Liver (tissue), 9 donors: ENCODE data around the gene CDK16. TPM values are rescaled to one million over a fixed set of nuclear protein-coding genes. Genes with fewer than 3 reads are reported as not detected.

Experiments used
- DNase-seq: peaks from one replicate; pipeline ENCODE4 v3.0.0-alpha.2; 2017; ENCODE audit warnings: low spot score
- H3K27ac ChIP-seq, 2 donors: one replicate each; pipeline ENCODE4 v1.7.0; 2013; ENCODE audit warnings: inconsistent platforms in 2 of 2, low read length in 2 of 2, control low read depth in 1 of 2, low read depth in 1 of 2, mild to moderate bottlenecking in 1 of 2
- H3K27me3 ChIP-seq, 4 donors: one replicate each; pipeline versions ENCODE4 v1.6.1 to v1.7.0; 2013; ENCODE audit warnings: low read length in 3 of 4, inconsistent platforms in 1 of 4, mild to moderate bottlenecking in 1 of 4, moderate library complexity in 1 of 4; ENCODE audit not compliant: control insufficient read depth in 4 of 4, insufficient read depth in 4 of 4
- H3K36me3 ChIP-seq, 4 donors: one replicate each; pipeline versions ENCODE4 v1.6.1 to v1.7.0; 2013; ENCODE audit warnings: low read length in 3 of 4, mild to moderate bottlenecking in 3 of 4, low read depth in 1 of 4, moderate library complexity in 1 of 4; ENCODE audit not compliant: control insufficient read depth in 4 of 4, insufficient read depth in 3 of 4
- H3K4me1 ChIP-seq, 4 donors: one replicate each; pipeline versions ENCODE4 v1.6.1 to v1.7.0; 2013; ENCODE audit warnings: low read length in 3 of 4, mild to moderate bottlenecking in 3 of 4, moderate library complexity in 1 of 4; ENCODE audit not compliant: control insufficient read depth in 4 of 4, insufficient read depth in 4 of 4
- H3K4me3 ChIP-seq, 3 donors: one replicate each; pipeline versions ENCODE4 v1.6.1 to v1.7.0; 2013; ENCODE audit warnings: low read length in 3 of 3, control low read depth in 1 of 3, low read depth in 1 of 3, mild to moderate bottlenecking in 1 of 3
- H3K9ac ChIP-seq, 2 donors: one replicate each; pipeline ENCODE4 v1.7.0; 2013; ENCODE audit warnings: low read length in 2 of 2, mild to moderate bottlenecking in 2 of 2, moderate library complexity in 2 of 2, control low read depth in 1 of 2, low read depth in 1 of 2
- H3K9me3 ChIP-seq, 4 donors: one replicate each; pipeline versions ENCODE4 v1.6.1 to v1.7.0; 2013; ENCODE audit warnings: low read length in 3 of 4; ENCODE audit not compliant: control insufficient read depth in 4 of 4
- CTCF ChIP-seq: fragments of 150-350 bp; IDR thresholded peaks from 2 replicates; pipeline ENCODE4 v1.5.1; 2017; ENCODE audit warnings: improper control_type of control experiment, low read depth, low read length; ENCODE audit not compliant: missing input control
- EGR1 ChIP-seq, 2 donors: IDR thresholded peaks; 2 replicates each; pipeline ENCODE4 v1.6.1; 2016 to 2018; ENCODE audit warnings: antibody characterized with exemption in 2 of 2, low read depth in 2 of 2
- FOXA1 ChIP-seq: IDR thresholded peaks from 2 replicates; pipeline ENCODE4 v1.6.1; 2016; ENCODE audit warnings: antibody characterized with exemption
- FOXA2 ChIP-seq: IDR thresholded peaks from 2 replicates; pipeline ENCODE4 v1.6.1; 2016; ENCODE audit warnings: antibody characterized with exemption
- GABPA ChIP-seq, 2 donors: IDR thresholded peaks in 1 of 2; conservative IDR thresholded peaks in 1 of 2; 2 replicates each; pipeline ENCODE4 v1.6.1; 2016; ENCODE audit warnings: antibody characterized with exemption in 2 of 2, mild to moderate bottlenecking in 1 of 2, moderate library complexity in 1 of 2
- HNF4A ChIP-seq, 2 donors: conservative IDR thresholded peaks; 2 replicates each; pipeline ENCODE4 v1.6.1; 2016; ENCODE audit warnings: antibody characterized with exemption in 2 of 2, mild to moderate bottlenecking in 2 of 2
- JUND ChIP-seq, 2 donors: IDR thresholded peaks; 2 replicates each; pipeline ENCODE4 v1.6.1; 2016; ENCODE audit warnings: antibody characterized with exemption in 2 of 2
- NR2F2 ChIP-seq: IDR thresholded peaks from 2 replicates; pipeline ENCODE4 v1.6.1; 2016; ENCODE audit warnings: antibody characterized with exemption
- RAD21 ChIP-seq, 2 donors: IDR thresholded peaks; 2 replicates each; pipeline ENCODE4 v1.6.1; 2016; ENCODE audit warnings: antibody characterized with exemption in 2 of 2, mild to moderate bottlenecking in 2 of 2
- RXRA ChIP-seq, 2 donors: IDR thresholded peaks; 2 replicates each; pipeline ENCODE4 v1.6.1; 2017 to 2018; ENCODE audit warnings: antibody characterized with exemption in 2 of 2, mild to moderate bottlenecking in 1 of 2
- SP1 ChIP-seq: IDR thresholded peaks from 2 replicates; pipeline ENCODE4 v1.6.1; 2018; ENCODE audit warnings: antibody characterized with exemption, mild to moderate bottlenecking
- TAF1 ChIP-seq: conservative IDR thresholded peaks from 2 replicates; pipeline ENCODE4 v1.6.1; 2016; ENCODE audit warnings: antibody characterized with exemption, mild to moderate bottlenecking
- YY1 ChIP-seq: IDR thresholded peaks from 2 replicates; pipeline ENCODE4 v1.6.1; 2016; ENCODE audit warnings: antibody characterized with exemption, mild to moderate bottlenecking
- WGBS: extraction: QIAGEN DNeasy Blood & Tissue Kit; methylation state at CpG from one replicate; pipeline ENCODE4 v1.1.7; 2013; 5-methylcytosine and 5-hydroxymethylcytosine counted together
- polyA plus RNA-seq, 2 donors: library from polyadenylated mRNA; stranded (reverse) in 1 of 2; unstranded in 1 of 2; fragments of 200-250 nt in 1 of 2; fragments of >200 nt in 1 of 2; fragmentation: Nextera tagmentation in 1 of 2; extraction: Ambion mirVana in 1 of 2; gene quantifications; one replicate each; pipeline versions ENCODE4 v1.2.1 to v1.2.3, GENCODE V29; 2013 to 2015
- total RNA-seq, 2 donors: library from RNA; depleted of rRNA; stranded (reverse); fragments of >200 nt; gene quantifications; one replicate each; pipeline ENCODE4 v1.2.3, GENCODE V29; 2014
- TF ChIP-seq, protein P1 (sequence below): IDR thresholded peaks from 2 replicates; pipeline ENCODE4 v1.6.1; 2016; ENCODE audit warnings: antibody characterized with exemption
- TF ChIP-seq, protein P2 (sequence below): IDR thresholded peaks from 2 replicates; pipeline ENCODE4 v1.6.1; 2016; ENCODE audit warnings: antibody characterized with exemption
- TF ChIP-seq, protein P3 (sequence below): IDR thresholded peaks from 2 replicates; pipeline ENCODE4 v1.6.1; 2016; ENCODE audit warnings: antibody characterized with exemption
- donor health status: healthy.
- donor health status: healthy.
- donor health status: healthy.
- donor health status: healthy.
- donor health status: healthy.

CDK16 gene
- total and polyA plus RNA-seq, 4 donors: 10.8 to 31.1 (median 19.9) TPM

DNA sequence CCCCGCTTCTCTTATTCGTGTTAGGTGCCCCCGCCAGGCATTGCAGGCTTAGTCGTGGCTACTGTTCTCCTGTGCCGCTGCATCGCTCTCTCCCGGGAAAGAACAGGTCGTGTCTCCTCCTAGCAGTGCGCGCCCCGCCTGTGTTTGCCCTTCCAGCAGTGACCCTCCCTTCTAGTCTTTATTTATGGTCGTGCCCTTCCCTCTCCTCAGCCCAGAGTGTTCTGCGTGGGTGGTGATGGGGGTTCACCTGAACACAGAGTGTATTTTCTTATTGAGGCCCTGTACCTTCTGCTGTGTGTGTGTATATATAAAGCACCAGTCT lies 29.5 kb downstream of the CDK16 start:
- no peak overlapping the region for H3K4me3 ChIP-seq
- H3K36me3 ChIP-seq: peaks cover 0 to 15% (median 7%) of the 10 kb centered on the region in 4 donors
- TF ChIP-seq FOXA1 (no peak), RAD21 (IDR thresholded peaks at IDR 0.05) (no peak), FOXA2 (no peak), EGR1 (IDR thresholded peaks at IDR 0.05; ENCODE audit: low read depth in 2 of 2) (no peak), RXRA (IDR thresholded peaks at IDR 0.05) (no peak), CTCF (no peak), SP1 (no peak), TAF1 (no peak), YY1 (no peak), HNF4A (conservative IDR thresholded peaks at IDR 0.05) (no peak), JUND (IDR thresholded peaks at IDR 0.05) (no peak), GABPA (IDR thresholded peaks at IDR 0.05 in 1 of 2, conservative IDR thresholded peaks at IDR 0.05 in 1 of 2) (no peak), NR2F2 (no peak)
- TF ChIP-seq, protein P1, sequence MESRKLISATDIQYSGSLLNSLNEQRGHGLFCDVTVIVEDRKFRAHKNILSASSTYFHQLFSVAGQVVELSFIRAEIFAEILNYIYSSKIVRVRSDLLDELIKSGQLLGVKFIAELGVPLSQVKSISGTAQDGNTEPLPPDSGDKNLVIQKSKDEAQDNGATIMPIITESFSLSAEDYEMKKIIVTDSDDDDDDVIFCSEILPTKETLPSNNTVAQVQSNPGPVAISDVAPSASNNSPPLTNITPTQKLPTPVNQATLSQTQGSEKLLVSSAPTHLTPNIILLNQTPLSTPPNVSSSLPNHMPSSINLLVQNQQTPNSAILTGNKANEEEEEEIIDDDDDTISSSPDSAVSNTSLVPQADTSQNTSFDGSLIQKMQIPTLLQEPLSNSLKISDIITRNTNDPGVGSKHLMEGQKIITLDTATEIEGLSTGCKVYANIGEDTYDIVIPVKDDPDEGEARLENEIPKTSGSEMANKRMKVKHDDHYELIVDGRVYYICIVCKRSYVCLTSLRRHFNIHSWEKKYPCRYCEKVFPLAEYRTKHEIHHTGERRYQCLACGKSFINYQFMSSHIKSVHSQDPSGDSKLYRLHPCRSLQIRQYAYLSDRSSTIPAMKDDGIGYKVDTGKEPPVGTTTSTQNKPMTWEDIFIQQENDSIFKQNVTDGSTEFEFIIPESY: no peak
- no peak for DNase-seq
- WGBS: 89% methylated on average over 13 of the region's 13 CpGs
- H3K9me3 ChIP-seq: no peaks in the 10 kb centered on the region
- H3K27me3 ChIP-seq: no peaks in the 10 kb centered on the region
- no peaks in the 10 kb centered on the region for H3K4me1 ChIP-seq
- H3K27ac ChIP-seq: no peak overlapping the region
- no peak overlapping the region for H3K9ac ChIP-seq

- Histone ChIP-seq H3K9ac (no peak overlapping the region), H3K36me3 (peaks cover 0 to 13% (median 7%) of the 10 kb centered on the region in 4 donors), H3K4me1 (no peaks in the 10 kb centered on the region), H3K9me3 (no peaks in the 10 kb centered on the region), H3K27me3 (no peaks in the 10 kb centered on the region), H3K4me3 (no peak overlapping the region), H3K27ac (no peak overlapping the region)
- no peak for TF ChIP-seq YY1
- TF ChIP-seq CTCF: no peak
- TF ChIP-seq SP1: no peak
- TF ChIP-seq FOXA1: no peak
- TF ChIP-seq GABPA (IDR thresholded peaks at IDR 0.05 in 1 of 2, conservative IDR thresholded peaks at IDR 0.05 in 1 of 2): no peak
- TF ChIP-seq, protein P2, sequence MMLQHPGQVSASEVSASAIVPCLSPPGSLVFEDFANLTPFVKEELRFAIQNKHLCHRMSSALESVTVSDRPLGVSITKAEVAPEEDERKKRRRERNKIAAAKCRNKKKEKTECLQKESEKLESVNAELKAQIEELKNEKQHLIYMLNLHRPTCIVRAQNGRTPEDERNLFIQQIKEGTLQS: no peak
- no peak for TF ChIP-seq RXRA (IDR thresholded peaks at IDR 0.05)
- no peak for TF ChIP-seq NR2F2
- TF ChIP-seq, protein P3, sequence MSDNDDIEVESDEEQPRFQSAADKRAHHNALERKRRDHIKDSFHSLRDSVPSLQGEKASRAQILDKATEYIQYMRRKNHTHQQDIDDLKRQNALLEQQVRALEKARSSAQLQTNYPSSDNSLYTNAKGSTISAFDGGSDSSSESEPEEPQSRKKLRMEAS: no peak
- no peak for TF ChIP-seq FOXA2
- no peak for TF ChIP-seq EGR1 (IDR thresholded peaks at IDR 0.05; ENCODE audit: low read depth in 2 of 2)
- TF ChIP-seq RAD21 (IDR thresholded peaks at IDR 0.05): no peak
- WGBS: 95% methylated on average over 6 of the region's 6 CpGs
- no peak for DNase-seq
Observed at GRCh38 chrX:47248576-47248975, 30.1 kb downstream of the CDK16 start.
